H1 (cell line): ENCODE results near the gene GPRIN3. TPM values are rescaled to one million over a fixed set of nuclear protein-coding genes. Genes with fewer than 3 reads are reported as not detected.

Source experiments
- CTCF ChIA-PET: fragments of 300-600 bp; sonication (Branson Sonifier 250); formaldehyde crosslinking; loops from one replicate; lab custom pipeline; 2021; ENCODE audit not compliant: partially characterized antibody; lab: Charles Lee
- POLR2A ChIA-PET: fragments of 300-600 bp; sonication (Branson Sonifier 250); formaldehyde crosslinking; loops from one replicate; lab custom pipeline; 2021; ENCODE audit warnings: inconsistent platforms; ENCODE audit not compliant: partially characterized antibody; lab: Charles Lee
- DNase-seq, 2 experiments: peaks; one replicate each; pipeline versions ENCODE4 v3.0.0 to v3.0.0-alpha.2; 2010 to 2022; ENCODE audit warnings: low spot score in 2 of 2, low read depth in 1 of 2, mixed read lengths in 1 of 2
- FAIRE-seq: peaks from 2 replicates; lab custom pipeline; 2011; peaks lifted over from hg19 to GRCh38; lab: Jason Lieb, UNC
- H2AFZ ChIP-seq: 2 replicates; pipeline ENCODE4 v1.8.1; 2012; ENCODE audit warnings: low read length, inconsistent platforms
- H2AK5ac ChIP-seq: 2 replicates; pipeline ENCODE4 v1.6.1; 2013; ENCODE audit warnings: low read depth, low read length
- H2BK120ac ChIP-seq: replicated peaks from 2 replicates; pipeline ENCODE3; 2013; ENCODE audit warnings: low read depth, low read length, inconsistent platforms
- H2BK12ac ChIP-seq: 2 replicates; pipeline ENCODE4 v1.6.1; 2013; ENCODE audit warnings: low read depth, low read length
- H2BK15ac ChIP-seq: 2 replicates; pipeline ENCODE4 v1.6.1; 2013; ENCODE audit warnings: low read length
- H2BK20ac ChIP-seq: 2 replicates; pipeline ENCODE4 v1.6.1; 2013; ENCODE audit warnings: low read length
- H2BK5ac ChIP-seq: 2 replicates; pipeline ENCODE4 v1.6.1; 2013; ENCODE audit warnings: low read depth, low read length
- H3K14ac ChIP-seq: 2 replicates; pipeline ENCODE4 v1.6.1; 2013; ENCODE audit warnings: inconsistent platforms; ENCODE audit not compliant: insufficient read length
- H3K18ac ChIP-seq: 2 replicates; pipeline ENCODE4 v1.6.1; 2013; ENCODE audit warnings: low read length; ENCODE audit errors: extremely low read depth
- H3K23ac ChIP-seq: 2 replicates; pipeline ENCODE4 v1.6.1; 2013; ENCODE audit warnings: inconsistent platforms; ENCODE audit not compliant: insufficient read length
- H3K23me2 ChIP-seq: 2 replicates; pipeline ENCODE4 v1.6.1; 2013; ENCODE audit warnings: low read depth, low read length
- H3K27ac ChIP-seq: 2 replicates; pipeline ENCODE4 v1.6.1; 2011; ENCODE audit warnings: low read depth, low read length, inconsistent platforms
- H3K27me3 ChIP-seq, 4 experiments: replicated peaks in 1 of 4; 1 replicate in 1 of 4; 2 replicates in 3 of 4; pipeline versions ENCODE4 v1.6.1 to v1.8.1; 2011 to 2013; ENCODE audit warnings: low read length in 3 of 4, mild to moderate bottlenecking in 3 of 4, inconsistent platforms in 2 of 4, mixed read lengths in 2 of 4, moderate library complexity in 1 of 4; ENCODE audit not compliant: control insufficient read depth in 3 of 4, insufficient read depth in 3 of 4; ENCODE audit errors: extremely low read depth in 1 of 4
- H3K36me3 ChIP-seq, 4 experiments: 2 replicates each; pipeline versions ENCODE4 v1.6.1 to v1.8.1; 2011 to 2013; ENCODE audit warnings: mild to moderate bottlenecking in 4 of 4, low read length in 3 of 4, moderate library complexity in 2 of 4, control low read depth in 1 of 4, inconsistent platforms in 1 of 4; ENCODE audit not compliant: insufficient read depth in 4 of 4, control insufficient read depth in 2 of 4
- H3K4ac ChIP-seq: replicated peaks from 2 replicates; pipeline ENCODE3; 2013; ENCODE audit warnings: low read length, low read depth, mixed read lengths, inconsistent platforms; ENCODE audit not compliant: insufficient read length
- H3K4me1 ChIP-seq, 4 experiments: replicated peaks in 1 of 4; 1 replicate in 1 of 4; 2 replicates in 3 of 4; pipeline versions ENCODE4 v1.6.1 to v1.8.1; 2011 to 2013; ENCODE audit warnings: low read length in 3 of 4, inconsistent platforms in 2 of 4, mixed read lengths in 1 of 4; ENCODE audit not compliant: insufficient read depth in 4 of 4, control insufficient read depth in 3 of 4
- H3K4me2 ChIP-seq, 2 experiments: 2 replicates each; pipeline versions ENCODE4 v1.6.1 to v1.8.1; 2011 to 2013; ENCODE audit warnings: low read depth in 2 of 2, low read length in 2 of 2, control low read depth in 1 of 2, inconsistent platforms in 1 of 2, mild to moderate bottlenecking in 1 of 2; ENCODE audit not compliant: insufficient read depth in 1 of 2
- H3K4me3 ChIP-seq, 4 experiments: fragments of 200-600, 300-600 bp in 1 of 4; sonication (generic), shearing (Covaris generic), sonication (Bioruptor Twin) in 1 of 4; 2 replicates each; pipeline versions ENCODE4 v1.5.1 to v1.8.1; 2011 to 2016; ENCODE audit warnings: low read length in 4 of 4, low read depth in 3 of 4, control low read depth in 2 of 4, inconsistent platforms in 2 of 4, mild to moderate bottlenecking in 2 of 4, mixed read lengths in 1 of 4, moderate library complexity in 1 of 4; ENCODE audit not compliant: insufficient read depth in 2 of 4; ENCODE audit errors: extremely low read depth in 1 of 4
- H3K56ac ChIP-seq: replicated peaks from 2 replicates; pipeline ENCODE3; 2013; ENCODE audit warnings: low read depth, mild to moderate bottlenecking, mixed read lengths, low read length, inconsistent platforms; ENCODE audit not compliant: insufficient read length
- H3K79me1 ChIP-seq: 2 replicates; pipeline ENCODE4 v1.6.1; 2013; ENCODE audit warnings: low read depth, low read length, control low read depth
- H3K79me2 ChIP-seq, 2 experiments: 2 replicates each; pipeline versions ENCODE4 v1.6.1 to v1.8.1; 2012 to 2013; ENCODE audit warnings: low read length in 2 of 2, mild to moderate bottlenecking in 2 of 2, inconsistent platforms in 1 of 2; ENCODE audit not compliant: insufficient read depth in 2 of 2, control insufficient read depth in 1 of 2
- H3K9ac ChIP-seq, 4 experiments: replicated peaks in 1 of 4; 1 replicate in 1 of 4; 2 replicates in 3 of 4; pipeline versions ENCODE4 v1.6.1 to v1.8.1; 2011 to 2013; ENCODE audit warnings: low read depth in 3 of 4, low read length in 3 of 4, control low read depth in 2 of 4, mild to moderate bottlenecking in 2 of 4, moderate library complexity in 2 of 4, inconsistent platforms in 1 of 4; ENCODE audit errors: extremely low read depth in 1 of 4
- H3K9me3 ChIP-seq, 2 experiments: 2 replicates each; pipeline versions ENCODE4 v1.6.1 to v1.8.1; 2012 to 2013; ENCODE audit warnings: mild to moderate bottlenecking in 2 of 2, moderate library complexity in 2 of 2, control low read depth in 1 of 2, inconsistent platforms in 1 of 2, low read depth in 1 of 2, low read length in 1 of 2, mixed read lengths in 1 of 2; ENCODE audit not compliant: insufficient read depth in 2 of 2
- H4K20me1 ChIP-seq, 2 experiments: replicated peaks in 1 of 2; 2 replicates each; pipeline versions ENCODE3 to v1.8.1; 2011 to 2013; ENCODE audit warnings: inconsistent platforms in 2 of 2, low read length in 2 of 2, mild to moderate bottlenecking in 1 of 2; ENCODE audit not compliant: insufficient read depth in 2 of 2, control insufficient read depth in 1 of 2
- H4K5ac ChIP-seq: 2 replicates; pipeline ENCODE4 v1.6.1; 2013; ENCODE audit warnings: low read length, low read depth, mixed read lengths, inconsistent platforms; ENCODE audit not compliant: insufficient read length
- H4K8ac ChIP-seq: 2 replicates; pipeline ENCODE4 v1.8.0; 2013; ENCODE audit warnings: mild to moderate bottlenecking, moderate library complexity, low read length, inconsistent platforms; ENCODE audit not compliant: insufficient read depth; ENCODE audit errors: extremely low read depth
- H4K91ac ChIP-seq: replicated peaks from 2 replicates; pipeline ENCODE3; 2013; ENCODE audit warnings: low read length, mixed read lengths, inconsistent platforms; ENCODE audit not compliant: insufficient read length
- CHD1 ChIP-seq: IDR thresholded peaks from 2 replicates; pipeline ENCODE4 v1.6.1; 2012; ENCODE audit warnings: low read depth, low read length, improper control_type of control experiment
- E2F6 ChIP-seq: IDR thresholded peaks from 2 replicates; pipeline ENCODE4 v1.6.1; 2012; ENCODE audit warnings: inconsistent platforms
- EP300 ChIP-seq, 2 experiments: IDR thresholded peaks; 1 replicate in 1 of 2; 2 replicates in 1 of 2; pipeline ENCODE4 v1.6.1; 2011 to 2012; ENCODE audit warnings: low read depth in 2 of 2, low read length in 2 of 2, mild to moderate bottlenecking in 2 of 2, borderline replicate concordance in 1 of 2, inconsistent platforms in 1 of 2, moderate library complexity in 1 of 2
- PHF8 ChIP-seq: fragments of 200-600 bp; sonication (generic); conservative IDR thresholded peaks from 2 replicates; pipeline ENCODE4 v1.7.1; 2012; ENCODE audit warnings: low read depth, mild to moderate bottlenecking, inconsistent platforms, low read length, moderate library complexity
- TCF12 ChIP-seq: IDR thresholded peaks from 2 replicates; pipeline ENCODE4 v1.6.1; 2011; ENCODE audit warnings: low read depth, mild to moderate bottlenecking, low read length
- whole genome bisulfite sequencing, 2 experiments: shearing (Covaris generic) in 1 of 2; methylation state at CpG; one replicate each; pipeline versions ENCODE4 v1.1.6 to v1.1.7; 2013 to 2015; ENCODE audit warnings: low lambda C conversion rate in 2 of 2, mixed read lengths in 2 of 2, inconsistent platforms in 1 of 2, low coverage in 1 of 2, missing lambda C conversion rate in 1 of 2; ENCODE audit not compliant: insufficient replicate concordance in 2 of 2, insufficient coverage in 1 of 2, insufficient read length in 1 of 2; ENCODE audit errors: extremely low coverage in 1 of 2, missing lambda C conversion rate in 1 of 2; 5-methylcytosine and 5-hydroxymethylcytosine counted together
- polyA plus RNA-seq, 7 experiments: library from polyadenylated mRNA; depleted of rRNA in 3 of 7; stranded (reverse) in 5 of 7; unstranded in 2 of 7; fragments of >200 nt in 5 of 7; fragments of 200-250 nt in 2 of 7; gene quantifications; 1 replicate in 5 of 7; 2 replicates in 1 of 7; 4 replicates in 1 of 7; pipeline versions ENCODE4 v1.2.1 to v1.2.3, GENCODE V29; 2011 to 2013; ENCODE audit warnings: missing spikeins in 2 of 7, mixed read lengths in 2 of 7
- total RNA-seq: library from RNA; stranded (reverse); fragmentation: NEBNext Ultra II Directional; extraction: Animal tissue kit (Norgen Biotek cat#: 25700); gene quantifications from 2 replicates; pipeline ENCODE4 v1.2.1, GENCODE V29; 2021

The GPRIN3 gene
- total and polyA plus RNA-seq, 2 of the 8 experiments (the other 6 are each of a cell fraction or from before 2014, with no cell fraction given), result 0.17 to 1.4 TPM

- H3K14ac ChIP-seq, result no peak overlapping the region
- H3K56ac ChIP-seq, result no peak overlapping the region
- no peak overlapping the region for H2AK5ac ChIP-seq
- H3K79me2 ChIP-seq, result no peaks in the 10 kb centered on the region
- H4K20me1 ChIP-seq, result no peaks in the 10 kb centered on the region
- H3K9ac ChIP-seq, result no peak overlapping the region
- H3K4me2 ChIP-seq, result no peak overlapping the region
- TF ChIP-seq EP300 (IDR thresholded peaks at IDR 0.05; ENCODE audit: borderline replicate concordance in 1 of 2, low read depth in 2 of 2, low read length in 2 of 2) (no peak), TCF12 (no peak), E2F6 (no peak), PHF8 (no peak), CHD1 (no peak)
- H3K79me1 ChIP-seq, result no peaks in the 10 kb centered on the region
- no peak overlapping the region for H2BK5ac ChIP-seq
- peaks cover 5% of the 10 kb centered on the region for H3K23me2 ChIP-seq
- WGBS, 2 experiments, result 84% methylated on average over 7 of the region's 7 CpGs; no CpG with 5 or more reads in 1 of the 2 experiments
- no peak overlapping the region for H3K4ac ChIP-seq
- no peak overlapping the region for H3K4me3 ChIP-seq
- no peaks in the 10 kb centered on the region for H3K36me3 ChIP-seq
- ChIA-PET POLR2A (no interaction called here), CTCF (no interaction called here)
- H2BK15ac ChIP-seq, result no peak overlapping the region
- H4K91ac ChIP-seq, result no peak overlapping the region
- peaks cover 0 to 8% (median 7%) of the 10 kb centered on the region in 4 experiments; a peak in 5 of 7 replicates for H3K27me3 ChIP-seq
- DNase-seq (no peak), FAIRE-seq (no peak)
- H3K9me3 ChIP-seq, result no peaks in the 10 kb centered on the region
- no peak overlapping the region for H2BK20ac ChIP-seq
- H2AFZ ChIP-seq, result no peak overlapping the region
- no peak overlapping the region for H3K18ac ChIP-seq
- H4K5ac ChIP-seq, result no peak overlapping the region
- no peak overlapping the region for H2BK120ac ChIP-seq
- no peak overlapping the region for H3K23ac ChIP-seq
- no peak overlapping the region for H3K27ac ChIP-seq
- H3K4me1 ChIP-seq, result peaks cover 2 to 8% (median 5%) of the 10 kb centered on the region in 4 experiments; a peak in 4 of 7 replicates
- no peak overlapping the region for H4K8ac ChIP-seq
- H2BK12ac ChIP-seq, result no peak overlapping the region
Measured at GRCh38 chr4:89303177-89303576, 4.4 kb downstream of the GPRIN3 start.
